Activated effector memory CD4-positive, alpha-beta T cell treated with anti-CD3 and anti-CD28 coated beads, Interleukin-2, amount 50 U/mL, for 16 hours (primary cell): Measurements from ENCODE around the gene LPO.

ENCODE experiments used
- DNase-seq: peaks from one replicate; pipeline ENCODE4 v3.0.0-alpha.2; 2020

LPO gene

GRCh38 chr17:58306131-58306951 lies 68.0 kb downstream of the LPO start:
- DNase-seq, result no peak

GRCh38 chr17:58307468-58308172 lies 69.2 kb downstream of the LPO start:
- DNase-seq, result no peak

DNA sequence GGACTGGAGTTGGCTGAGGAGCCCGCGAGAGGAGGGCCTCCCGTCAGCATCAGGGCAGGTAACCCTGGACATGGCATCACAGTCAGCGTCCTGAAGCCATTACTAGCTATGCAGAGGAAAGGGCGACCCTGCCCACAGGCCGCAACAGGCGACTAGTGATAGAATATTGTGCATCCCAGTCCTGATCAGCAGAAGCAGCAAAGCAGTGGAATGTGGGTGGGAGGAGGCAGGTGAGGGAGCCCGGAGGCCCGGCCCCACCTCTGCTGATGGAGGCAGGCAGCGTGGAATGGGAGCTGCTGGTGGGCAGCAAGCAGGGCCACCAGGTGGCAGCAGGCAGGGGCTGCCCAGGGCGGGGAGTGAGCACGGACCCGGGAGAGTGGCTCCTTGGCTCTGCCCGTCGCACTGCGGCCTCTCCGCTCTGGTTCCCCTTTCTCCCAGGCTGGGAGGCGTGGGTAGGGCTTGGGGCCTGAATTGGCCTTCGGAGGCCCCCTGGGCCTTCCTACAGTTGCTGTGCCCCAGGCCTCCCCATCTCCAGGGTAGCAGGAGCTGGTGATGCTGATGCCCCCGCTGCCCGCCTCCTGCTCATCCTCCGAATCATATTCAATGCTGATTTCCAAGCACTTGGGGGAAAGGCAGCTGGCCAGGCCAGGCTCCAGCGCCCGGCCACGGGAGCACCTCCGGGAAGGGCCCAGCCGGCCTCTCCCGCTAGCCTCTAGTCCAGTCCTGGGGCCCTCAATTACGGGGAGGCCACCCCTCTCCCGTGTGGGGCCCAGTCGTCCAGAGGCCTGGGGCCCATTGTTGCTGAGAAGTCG lies 70.0 kb downstream of the LPO start:
- no peak for DNase-seq

GRCh38 chr17:58308985-58309917 lies 70.9 kb downstream of the LPO start:
- no peak for DNase-seq

GRCh38 chr17:58309918-58310259 lies 71.5 kb downstream of the LPO start:
- DNase-seq, result no peak

DNA sequence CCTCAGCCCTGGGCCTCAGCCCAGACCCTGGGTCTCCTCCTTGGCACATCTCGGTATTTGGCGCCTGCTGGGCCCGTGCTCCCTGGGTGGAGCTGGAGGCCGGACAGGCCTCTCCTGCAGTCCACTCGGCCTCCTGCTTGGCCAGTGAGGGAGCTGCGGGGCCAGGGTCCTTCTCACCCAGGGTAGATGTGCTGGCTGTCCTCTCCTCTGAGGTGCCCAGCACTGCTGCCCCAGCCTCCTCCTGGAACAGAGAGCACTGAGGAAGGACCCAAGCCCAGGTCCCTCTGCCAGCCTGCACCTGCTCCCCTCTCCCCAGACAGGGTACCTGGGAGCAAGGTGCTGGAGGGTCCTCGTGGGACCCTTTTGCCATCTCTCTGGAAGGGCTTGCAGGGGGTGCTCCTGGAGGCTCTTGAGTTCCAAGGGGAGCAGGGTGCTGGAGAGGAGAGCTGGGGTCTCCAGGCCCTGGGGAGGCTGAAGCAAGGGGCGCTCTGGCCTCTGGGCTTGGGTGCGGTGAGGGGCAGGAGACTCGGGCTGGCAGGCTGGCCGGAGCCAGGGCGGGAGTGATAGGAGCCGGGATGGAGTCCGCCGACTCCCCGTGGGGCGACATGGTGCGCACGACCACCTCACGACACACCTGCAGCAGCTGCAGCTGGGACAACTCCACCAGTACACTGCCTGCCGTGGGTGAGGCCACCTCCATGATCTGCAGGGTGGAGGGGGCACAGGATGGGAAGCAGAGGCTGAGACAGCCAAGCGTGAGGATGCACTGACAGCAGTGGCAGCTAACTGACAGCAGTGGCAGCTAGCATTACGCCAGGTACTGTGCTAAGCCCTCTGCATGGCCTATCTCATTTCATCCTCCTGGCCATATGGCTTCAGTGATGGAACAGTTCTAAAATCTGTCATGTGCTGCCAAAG lies 72.4 kb downstream of the LPO start:
- DNase-seq, result no peak

- no peak for DNase-seq
Measured at GRCh38 chr17:58311429-58311894, 73.1 kb downstream of the LPO start.

DNA sequence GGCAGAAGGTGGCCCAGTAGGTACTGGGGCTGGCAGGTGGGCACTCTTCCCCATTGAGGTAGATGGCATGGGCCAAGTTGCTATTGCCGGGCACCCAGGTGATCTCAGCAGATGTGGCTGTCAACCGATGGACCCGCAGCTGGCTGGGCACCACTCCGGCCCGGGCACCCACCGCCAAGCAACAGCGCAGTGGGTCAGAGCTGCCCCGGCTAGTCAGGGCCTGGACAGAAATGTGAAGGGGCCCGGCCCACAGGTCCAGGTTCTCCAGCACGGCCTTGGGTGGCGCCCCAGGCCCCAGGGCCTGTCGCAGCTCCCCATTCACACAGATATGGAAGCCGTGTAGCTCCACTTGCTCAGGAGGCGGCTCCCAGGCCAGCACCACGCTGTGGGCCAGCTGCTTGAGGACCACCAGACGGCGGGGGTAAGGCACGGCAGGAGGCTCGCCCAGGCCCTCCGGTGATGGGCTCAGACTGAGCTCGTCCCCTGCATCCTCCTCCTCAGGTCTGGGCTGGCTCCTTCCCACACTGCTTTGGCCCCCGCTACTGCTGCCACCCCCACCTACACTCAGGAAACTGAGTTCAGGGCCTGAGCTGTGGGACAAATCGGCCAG lies 73.7 kb downstream of the LPO start:
- peak; percentile 61 for DNase-seq

DNA sequence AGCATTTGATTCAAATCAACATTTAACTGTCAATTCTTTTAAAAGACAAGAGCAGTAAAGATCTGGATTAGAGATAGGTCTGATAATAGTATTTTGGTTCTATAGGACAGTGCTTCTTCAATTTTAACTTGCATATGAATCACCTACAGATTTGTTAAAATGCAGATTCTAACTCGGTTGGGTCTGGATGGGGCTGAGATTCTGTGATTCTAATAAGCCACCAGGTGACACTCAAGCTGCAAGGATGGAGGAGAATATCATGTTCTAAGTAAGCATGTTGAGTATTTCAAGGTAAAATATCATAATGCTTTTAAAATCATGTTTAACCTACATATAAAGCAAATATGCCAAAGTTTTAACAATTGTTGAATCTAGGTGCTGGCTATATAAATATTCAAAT lies 74.4 kb downstream of the LPO start:
- no peak for DNase-seq

GRCh38 chr17:58313815-58314705 lies 75.7 kb downstream of the LPO start:
- no peak for DNase-seq

DNA sequence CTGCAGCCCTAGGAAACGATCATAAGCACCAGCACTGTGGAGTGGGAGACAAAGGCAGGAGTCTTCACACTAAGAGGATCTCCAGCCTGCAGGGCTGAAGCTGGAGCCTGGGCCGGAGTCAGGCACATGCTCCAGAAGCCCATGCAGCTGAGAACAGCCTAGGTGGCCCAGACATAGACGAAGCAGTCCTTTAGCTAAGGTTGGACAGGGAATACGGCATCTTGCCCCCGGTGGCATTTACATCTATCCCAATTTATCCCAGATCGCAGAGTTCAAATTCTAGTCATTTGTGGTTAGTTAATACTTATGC lies 76.3 kb downstream of the LPO start:
- no peak for DNase-seq

GRCh38 chr17:58315281-58315711 lies 76.9 kb downstream of the LPO start:
- DNase-seq, result peak; percentile 55

DNA sequence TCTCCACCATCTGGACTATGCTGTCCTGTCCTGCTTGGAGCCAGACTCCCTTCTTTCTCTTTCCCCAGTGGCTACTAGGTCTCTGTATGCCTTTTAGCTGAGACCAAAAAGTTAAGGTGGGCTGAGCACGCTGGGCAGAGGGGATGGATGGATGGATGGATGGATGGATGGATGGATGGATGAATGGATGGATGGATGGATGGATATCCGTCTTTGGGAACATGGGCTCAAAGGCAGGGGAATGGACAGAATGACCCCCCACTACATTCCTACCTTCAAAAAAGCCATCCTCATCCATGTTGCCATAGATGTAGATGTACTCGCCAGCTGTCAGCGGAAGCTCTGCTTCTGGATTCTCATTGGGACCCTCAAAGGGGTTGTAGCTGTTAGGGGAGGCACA lies 77.4 kb downstream of the LPO start:
- no peak for DNase-seq

- DNase-seq, result peak; percentile 61
Measured at GRCh38 chr17:58316260-58316960, 78.0 kb downstream of the LPO start.

GRCh38 chr17:58317421-58318064 lies 79.2 kb downstream of the LPO start:
- DNase-seq, result peak; percentile 89

DNA sequence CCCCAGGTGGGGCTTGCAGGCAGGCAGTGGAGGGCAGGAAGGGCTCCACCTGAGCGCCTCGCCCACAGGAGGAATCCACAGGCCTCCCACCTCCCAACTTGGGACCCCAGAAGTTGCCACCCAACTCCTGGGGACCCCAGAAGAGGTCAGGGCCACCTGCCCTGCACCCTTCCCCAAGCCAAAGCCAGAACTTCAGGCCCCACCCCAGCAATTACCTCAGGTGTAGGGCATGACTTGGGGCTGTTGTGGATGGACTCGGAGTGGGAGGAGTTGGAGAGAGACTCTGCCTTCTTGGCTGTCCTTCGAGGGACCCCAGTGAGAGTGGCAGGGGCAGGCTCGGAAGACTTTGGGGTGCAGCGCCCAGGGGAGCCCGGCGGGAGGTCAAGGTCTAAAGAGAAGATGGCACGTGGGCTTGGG lies 79.7 kb downstream of the LPO start:
- DNase-seq, result peak; percentile 61
